VCaP (cell line): ENCODE measurements around the gene PINLYP.

Experiments used
- H3K27ac ChIP-seq: fragments of 450-650 bp; 2 replicates; pipeline ENCODE4 v1.5.1; 2017
- TF ChIP-seq, protein P1 (sequence below): fragments of 450-650 bp; conservative IDR thresholded peaks from 2 replicates; pipeline ENCODE4 v1.5.1; 2017; ENCODE audit warnings: mild to moderate bottlenecking, moderate library complexity

PINLYP gene

GRCh38 chr19:43606569-43607229, 31.1 kb downstream of the PINLYP start:
- TF ChIP-seq, protein P1, sequence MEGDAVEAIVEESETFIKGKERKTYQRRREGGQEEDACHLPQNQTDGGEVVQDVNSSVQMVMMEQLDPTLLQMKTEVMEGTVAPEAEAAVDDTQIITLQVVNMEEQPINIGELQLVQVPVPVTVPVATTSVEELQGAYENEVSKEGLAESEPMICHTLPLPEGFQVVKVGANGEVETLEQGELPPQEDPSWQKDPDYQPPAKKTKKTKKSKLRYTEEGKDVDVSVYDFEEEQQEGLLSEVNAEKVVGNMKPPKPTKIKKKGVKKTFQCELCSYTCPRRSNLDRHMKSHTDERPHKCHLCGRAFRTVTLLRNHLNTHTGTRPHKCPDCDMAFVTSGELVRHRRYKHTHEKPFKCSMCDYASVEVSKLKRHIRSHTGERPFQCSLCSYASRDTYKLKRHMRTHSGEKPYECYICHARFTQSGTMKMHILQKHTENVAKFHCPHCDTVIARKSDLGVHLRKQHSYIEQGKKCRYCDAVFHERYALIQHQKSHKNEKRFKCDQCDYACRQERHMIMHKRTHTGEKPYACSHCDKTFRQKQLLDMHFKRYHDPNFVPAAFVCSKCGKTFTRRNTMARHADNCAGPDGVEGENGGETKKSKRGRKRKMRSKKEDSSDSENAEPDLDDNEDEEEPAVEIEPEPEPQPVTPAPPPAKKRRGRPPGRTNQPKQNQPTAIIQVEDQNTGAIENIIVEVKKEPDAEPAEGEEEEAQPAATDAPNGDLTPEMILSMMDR, result no peak
- H3K27ac ChIP-seq, result no peak overlapping the region

DNA sequence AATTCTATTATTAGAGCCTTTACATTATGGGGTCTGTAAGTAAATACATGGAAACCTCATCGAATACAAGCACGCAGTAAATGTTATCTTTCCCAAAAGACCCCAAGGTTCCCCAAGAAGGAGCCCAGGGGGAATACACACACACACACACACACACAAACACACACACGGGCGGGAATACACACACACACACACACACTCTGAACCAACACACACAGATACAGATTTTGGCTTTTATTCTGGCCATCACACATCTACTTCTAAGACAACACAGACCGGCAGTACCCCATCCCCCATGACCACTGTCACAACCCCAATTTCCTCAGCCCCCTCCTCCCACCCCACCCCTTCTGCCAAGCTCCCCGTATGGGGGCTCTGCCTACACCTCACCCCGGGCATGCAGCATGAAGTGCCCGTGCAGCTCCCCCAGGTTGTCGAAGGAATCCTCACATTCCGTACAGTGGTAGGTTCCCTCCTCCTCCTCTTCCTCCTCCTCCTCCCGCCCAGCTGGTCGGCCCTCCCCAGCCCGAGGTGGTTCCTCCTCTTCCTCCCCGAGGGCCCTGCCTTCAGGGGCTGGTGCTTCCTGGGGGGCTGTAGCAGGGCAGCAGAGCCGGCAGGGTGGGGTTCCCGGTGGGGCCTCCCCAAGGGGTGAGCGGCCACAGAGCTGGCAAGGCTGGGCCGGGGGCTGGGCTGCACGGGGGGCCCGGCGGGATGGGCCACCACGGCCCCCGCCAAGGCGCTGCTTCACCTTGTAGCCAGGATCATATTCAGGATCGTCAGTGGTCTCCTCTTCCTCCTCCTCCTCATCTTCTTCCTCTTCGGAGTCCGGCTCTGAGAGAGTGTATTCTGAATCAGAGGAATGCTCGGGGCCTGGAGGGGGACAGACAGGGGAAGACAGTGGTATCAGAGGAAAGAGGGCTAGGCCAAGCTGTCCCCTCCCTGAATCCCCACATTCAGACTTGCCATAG, 31.9 kb downstream of the PINLYP start:
- no peak overlapping the region for H3K27ac ChIP-seq
- TF ChIP-seq, protein P1, result no peak

DNA sequence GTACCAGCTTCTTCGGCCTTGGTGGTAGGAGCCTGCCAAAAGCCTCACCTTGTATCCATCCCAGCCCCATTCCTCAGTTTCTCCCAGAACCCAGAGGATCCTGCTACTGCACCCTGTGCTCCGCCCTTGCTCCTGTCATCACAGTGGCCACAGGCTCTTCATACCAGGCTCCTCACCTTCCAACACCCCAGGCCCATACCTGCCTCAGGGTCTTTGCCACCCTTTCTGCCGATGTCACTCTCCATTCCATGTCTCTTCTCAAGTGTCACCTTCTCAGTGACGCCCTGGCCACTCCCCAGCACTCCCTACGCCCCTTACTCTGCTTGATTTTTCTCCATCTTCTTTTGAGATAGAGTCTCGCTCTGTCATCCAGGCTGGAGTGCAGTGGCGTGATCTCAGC, 34.3 kb downstream of the PINLYP start:
- H3K27ac ChIP-seq, result no peak overlapping the region
- TF ChIP-seq, protein P1, result no peak

GRCh38 chr19:43610493-43610892, 34.9 kb downstream of the PINLYP start:
- TF ChIP-seq, protein P1, result no peak
- no peak overlapping the region for H3K27ac ChIP-seq

GRCh38 chr19:43611788-43612187, 36.2 kb downstream of the PINLYP start, which contains the start of gene SRRM5:
SRRM5 (plus strand) TSS chr19:43612088; CDS start chr19:43612122, 34 bp downstream.
- no peak within 1 kb of the TSS for H3K27ac ChIP-seq
- TF ChIP-seq, protein P1, result no peak

GRCh38 chr19:43612374-43612773, 36.8 kb downstream of the PINLYP start:
- TF ChIP-seq, protein P1, result no peak
- H3K27ac ChIP-seq, result no peak overlapping the region

DNA sequence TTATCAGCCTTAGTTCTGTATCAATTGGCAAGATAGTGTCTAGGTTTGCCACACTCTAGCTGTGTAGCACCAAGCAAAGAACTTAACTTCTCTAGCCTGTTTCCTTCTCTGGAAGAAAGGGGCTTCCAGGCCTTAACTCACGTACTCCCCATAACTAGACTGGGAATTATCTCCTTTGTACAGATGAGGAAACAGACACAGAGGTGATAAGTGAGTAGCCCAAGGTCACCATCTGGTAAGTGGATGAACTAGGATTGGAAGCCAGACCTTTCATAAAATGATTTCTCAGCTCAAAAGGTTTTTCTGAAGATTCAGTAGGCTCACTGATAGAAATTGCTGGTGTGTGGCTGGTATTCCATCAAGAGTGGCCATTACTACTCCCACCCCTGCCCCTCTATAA, 40.7 kb downstream of the PINLYP start:
- no peak overlapping the region for H3K27ac ChIP-seq
- TF ChIP-seq, protein P1, result no peak
